Tibial artery (tissue), 4 donors: ENCODE data around the gene TRIM4.

Experiments used
- DNase-seq, 2 donors: peaks; one replicate each; pipeline ENCODE4 v3.0.0-alpha.2; 2019
- H3K27ac ChIP-seq, 2 donors: fragments of 200-600 bp; sonication (generic) in 1 of 2; 1 replicate in 1 of 2; 2 replicates in 1 of 2; pipeline ENCODE4 v1.5.1; 2018 to 2019; ENCODE audit warnings: mild to moderate bottlenecking in 1 of 2
- H3K27me3 ChIP-seq, 2 donors: fragments of 200-600 bp; sonication (generic) in 1 of 2; one replicate each; pipeline versions ENCODE4 v1.5.1 to v1.6.0; 2016 to 2019
- H3K36me3 ChIP-seq, 3 donors: fragments of 200-600 bp; sonication (generic) in 2 of 3; one replicate each; pipeline ENCODE4 v1.5.1; 2016 to 2019; ENCODE audit warnings: mild to moderate bottlenecking in 2 of 3
- H3K4me1 ChIP-seq, 4 donors: fragments of 200-600 bp; sonication (generic) in 2 of 4; 1 replicate in 3 of 4; 2 replicates in 1 of 4; pipeline ENCODE4 v1.5.1; 2016 to 2019
- H3K4me3 ChIP-seq, 2 donors: fragments of 200-600 bp; sonication (generic) in 1 of 2; 1 replicate in 1 of 2; 2 replicates in 1 of 2; pipeline ENCODE4 v1.5.1; 2018 to 2019; ENCODE audit warnings: mild to moderate bottlenecking in 2 of 2
- H3K9me3 ChIP-seq, 3 donors: fragments of 200-600 bp; sonication (generic) in 1 of 3; one replicate each; pipeline ENCODE4 v1.5.1; 2016 to 2019
- CTCF ChIP-seq, 2 experiments: fragments of 200-600 bp in 1 of 2; fragments of 450-650 bp in 1 of 2; IDR thresholded peaks; one replicate each; pipeline ENCODE4 v1.5.1; 2017 to 2019; ENCODE audit warnings: antibody characterized with exemption in 2 of 2, mild to moderate bottlenecking in 1 of 2, moderate library complexity in 1 of 2
- intact Hi-C: fragments of 100-400 bp; cut with DNase I; formaldehyde crosslinking; loops from one replicate; pipeline ENCODE4 v1.15.0; 2023; ENCODE audit warnings: low total_unique reads

Gene TRIM4

GRCh38 chr7:99863847-99864440 is 55.4 kb downstream of the TRIM4 start:
- H3K4me1 ChIP-seq, result peaks cover 0 to 23% (median 8%) of the 10 kb centered on the region in 4 donors
- DNase-seq, result no peak
- H3K4me3 ChIP-seq, result no peak overlapping the region
- TF ChIP-seq CTCF (IDR thresholded peaks at IDR 0.05), result no peak
- no peaks in the 10 kb centered on the region for H3K9me3 ChIP-seq
- no peaks in the 10 kb centered on the region for H3K27me3 ChIP-seq
- no peak overlapping the region for H3K27ac ChIP-seq
- H3K36me3 ChIP-seq, result no peaks in the 10 kb centered on the region
- intact Hi-C loops, result no loop called here

- Histone ChIP-seq H3K4me1 (peaks cover 0 to 23% (median 8%) of the 10 kb centered on the region in 4 donors), H3K36me3 (no peaks in the 10 kb centered on the region), H3K9me3 (no peaks in the 10 kb centered on the region), H3K4me3 (no peak overlapping the region), H3K27ac (peak overlapping the region; percentile 46 to 69), H3K27me3 (no peaks in the 10 kb centered on the region)
- no peak for TF ChIP-seq CTCF (IDR thresholded peaks at IDR 0.05)
- intact Hi-C loops, result no loop called here
- DNase-seq, result peak; percentile 56 to 81
Observed at GRCh38 chr7:99860281-99861127, 58.8 kb downstream of the TRIM4 start.

GRCh38 chr7:99855236-99855635 is 64.1 kb downstream of the TRIM4 start:
- no peaks in the 10 kb centered on the region for H3K27me3 ChIP-seq
- DNase-seq, result no peak
- no peak overlapping the region for H3K27ac ChIP-seq
- no peaks in the 10 kb centered on the region for H3K9me3 ChIP-seq
- H3K4me3 ChIP-seq, result no peak overlapping the region
- no peaks in the 10 kb centered on the region for H3K36me3 ChIP-seq
- intact Hi-C loops, result no loop called here
- H3K4me1 ChIP-seq, result peaks cover 0 to 9% (median 3%) of the 10 kb centered on the region in 4 donors
- no peak for TF ChIP-seq CTCF (IDR thresholded peaks at IDR 0.05)

GRCh38 chr7:99848420-99849216 is 70.7 kb downstream of the TRIM4 start:
- Histone ChIP-seq H3K27ac (no peak overlapping the region), H3K4me3 (no peak overlapping the region), H3K27me3 (no peaks in the 10 kb centered on the region), H3K36me3 (no peaks in the 10 kb centered on the region), H3K4me1 (no peaks in the 10 kb centered on the region), H3K9me3 (no peaks in the 10 kb centered on the region)
- no peak for TF ChIP-seq CTCF (IDR thresholded peaks at IDR 0.05)
- intact Hi-C loops, result no loop called here
- no peak for DNase-seq

- H3K9me3 ChIP-seq, result no peaks in the 10 kb centered on the region
- H3K4me1 ChIP-seq, result no peaks in the 10 kb centered on the region
- H3K27ac ChIP-seq, result no peak overlapping the region
- intact Hi-C loops, result no loop called here
- no peaks in the 10 kb centered on the region for H3K27me3 ChIP-seq
- TF ChIP-seq CTCF (IDR thresholded peaks at IDR 0.05), result no peak
- no peak for DNase-seq
- no peaks in the 10 kb centered on the region for H3K36me3 ChIP-seq
- H3K4me3 ChIP-seq, result no peak overlapping the region
Observed at GRCh38 chr7:99844328-99844727, 75.0 kb downstream of the TRIM4 start.
